Breast epithelium (tissue), 3 donors: ENCODE data around the gene RAPH1.
"Not testable (repeated sequence)": the region's sequence is repeated elsewhere in the genome, so short reads cannot be mapped to it uniquely, and the experiment has no call there.

Source experiments
- CTCF ChIP-seq, 3 donors: fragments of 450-650 bp; IDR thresholded peaks; one replicate each; pipeline ENCODE4 v1.5.1; 2016 to 2017; ENCODE audit warnings: antibody characterized with exemption in 3 of 3, mild to moderate bottlenecking in 3 of 3, moderate library complexity in 3 of 3
- POLR2A ChIP-seq: fragments of 450-650 bp; IDR thresholded peaks from one replicate; pipeline ENCODE4 v1.6.1; 2016; ENCODE audit warnings: antibody characterized with exemption, mild to moderate bottlenecking, moderate library complexity
- POLR2AphosphoS5 ChIP-seq, 3 donors: sonication (generic); formaldehyde crosslinking; IDR thresholded peaks; one replicate each; pipeline ENCODE4 v1.6.1; 2017; ENCODE audit warnings: antibody characterized with exemption in 3 of 3

DNA sequence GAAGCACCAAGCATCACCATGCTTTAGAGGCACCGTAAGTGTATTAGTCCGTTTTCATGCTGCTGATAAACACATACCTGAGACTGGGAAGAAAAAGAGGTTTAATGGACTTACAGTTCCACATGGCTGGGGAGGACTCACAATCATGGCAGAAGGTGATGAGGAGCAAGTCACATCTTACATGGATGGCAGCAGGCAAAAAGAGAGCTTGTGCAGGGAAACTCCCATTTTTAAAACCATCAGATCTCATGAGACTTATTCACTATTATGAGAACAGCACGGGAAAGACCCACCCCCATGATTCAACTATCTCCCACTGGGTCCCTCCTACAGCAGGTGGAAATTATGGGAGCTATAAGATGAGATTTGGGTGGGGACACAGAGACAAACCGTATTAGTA, 3.1 kb upstream of the RAPH1 start:
- TF ChIP-seq POLR2A; CTCF (IDR thresholded peaks at IDR 0.05); POLR2AphosphoS5 (IDR thresholded peaks at IDR 0.05): not testable (repeated sequence)
